Hypothalamus (tissue), 51 donors: ENCODE measurements around the gene CPEB1.
"Not testable (repeated sequence)": the region's sequence is repeated elsewhere in the genome, so short reads cannot be mapped to it uniquely, and the experiment has no call there.

Experiments
- DNase-seq, 51 donors: peaks; one replicate each; lab custom pipeline; 2025; lab: John Stamatoyannopoulos, UW

The CPEB1 gene

GRCh38 chr15:82532383-82532990 is 114.7 kb downstream of the CPEB1 start:
- DNase-seq, result no peak

- no peak for DNase-seq
Observed at GRCh38 chr15:82531496-82532382, 115.4 kb downstream of the CPEB1 start.

- DNase-seq, result no peak
Observed at GRCh38 chr15:82530606-82531379, 116.4 kb downstream of the CPEB1 start.

GRCh38 chr15:82530006-82530405 is 117.2 kb downstream of the CPEB1 start:
- DNase-seq, result no peak

- not testable (repeated sequence) for DNase-seq
Observed at GRCh38 chr15:82513587-82513986, 133.6 kb downstream of the CPEB1 start.

GRCh38 chr15:82507693-82508092 is 139.5 kb downstream of the CPEB1 start:
- DNase-seq, result not testable (repeated sequence)

GRCh38 chr15:82507087-82507486 is 140.1 kb downstream of the CPEB1 start:
- DNase-seq, result not testable (repeated sequence)

GRCh38 chr15:82505842-82506241 is 141.3 kb downstream of the CPEB1 start:
- DNase-seq, result not testable (repeated sequence)

GRCh38 chr15:82504074-82504473 is 143.1 kb downstream of the CPEB1 start:
- not testable (repeated sequence) for DNase-seq

GRCh38 chr15:82502700-82503339 is 144.3 kb downstream of the CPEB1 start:
- DNase-seq, result not testable (repeated sequence)

- not testable (repeated sequence) for DNase-seq
Observed at GRCh38 chr15:82500772-82501171, 146.4 kb downstream of the CPEB1 start.

- DNase-seq, result not testable (repeated sequence)
Observed at GRCh38 chr15:82497978-82498377, 149.2 kb downstream of the CPEB1 start.
